GM04503 (cell line): Measurements from ENCODE around the gene FBXW8.

ENCODE experiments used
- DNase-seq: peaks from one replicate; pipeline ENCODE4 v3.0.0-alpha.2; 2012; ENCODE audit warnings: low read depth

FBXW8 gene

DNA sequence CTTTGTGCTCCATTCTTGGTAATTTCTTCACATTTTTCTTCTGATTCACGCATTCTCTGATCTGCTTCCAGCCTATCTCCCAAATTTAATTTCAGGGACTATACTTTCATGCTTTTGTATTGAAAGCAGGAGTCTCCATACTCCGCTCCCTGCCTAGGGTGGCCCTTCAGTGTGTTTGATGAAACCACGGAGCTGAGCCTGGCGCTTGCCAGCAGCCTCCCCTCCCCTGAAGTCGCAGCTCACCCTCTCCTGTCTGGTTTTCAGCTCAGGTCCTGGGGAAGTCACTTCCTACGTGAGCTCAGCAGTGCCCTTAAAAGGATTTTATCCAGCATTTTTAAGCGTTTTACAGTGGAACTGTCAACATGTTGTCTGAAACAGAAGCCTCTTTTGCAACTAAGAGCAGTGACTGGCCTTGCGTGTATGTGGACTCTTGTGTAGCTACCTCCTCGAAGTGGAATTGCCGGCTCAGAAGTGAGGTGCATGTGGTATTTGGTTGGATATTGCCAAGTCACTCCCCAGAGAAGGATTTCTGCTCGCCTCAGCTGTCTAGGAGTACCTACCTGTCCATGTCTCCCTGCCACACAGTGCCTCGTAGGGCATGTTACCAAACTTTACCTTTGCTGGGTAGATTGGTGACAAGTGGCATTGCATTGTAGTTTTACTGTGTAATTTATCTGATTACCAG, 109.9 kb downstream of the FBXW8 start:
- no peak for DNase-seq

DNA sequence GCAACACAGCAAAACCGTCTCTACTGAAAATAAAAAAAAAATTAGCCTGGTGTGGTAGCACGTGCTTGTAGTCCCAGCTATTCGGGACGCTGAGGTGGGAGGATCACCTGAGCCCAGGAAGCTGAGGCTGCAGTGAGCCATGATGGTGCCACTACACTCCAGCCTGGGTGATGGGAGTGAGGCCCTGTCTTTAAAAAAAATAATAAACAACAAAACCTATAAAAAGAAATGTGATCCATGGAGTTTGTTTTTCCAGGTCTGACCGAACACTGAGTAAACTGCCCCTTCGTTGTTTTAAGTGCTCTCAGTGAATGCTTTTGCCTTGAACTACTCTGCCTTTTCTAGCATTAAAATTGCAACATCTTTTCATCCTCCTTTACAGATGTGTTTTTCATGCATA, 111.7 kb downstream of the FBXW8 start:
- DNase-seq, result no peak

DNA sequence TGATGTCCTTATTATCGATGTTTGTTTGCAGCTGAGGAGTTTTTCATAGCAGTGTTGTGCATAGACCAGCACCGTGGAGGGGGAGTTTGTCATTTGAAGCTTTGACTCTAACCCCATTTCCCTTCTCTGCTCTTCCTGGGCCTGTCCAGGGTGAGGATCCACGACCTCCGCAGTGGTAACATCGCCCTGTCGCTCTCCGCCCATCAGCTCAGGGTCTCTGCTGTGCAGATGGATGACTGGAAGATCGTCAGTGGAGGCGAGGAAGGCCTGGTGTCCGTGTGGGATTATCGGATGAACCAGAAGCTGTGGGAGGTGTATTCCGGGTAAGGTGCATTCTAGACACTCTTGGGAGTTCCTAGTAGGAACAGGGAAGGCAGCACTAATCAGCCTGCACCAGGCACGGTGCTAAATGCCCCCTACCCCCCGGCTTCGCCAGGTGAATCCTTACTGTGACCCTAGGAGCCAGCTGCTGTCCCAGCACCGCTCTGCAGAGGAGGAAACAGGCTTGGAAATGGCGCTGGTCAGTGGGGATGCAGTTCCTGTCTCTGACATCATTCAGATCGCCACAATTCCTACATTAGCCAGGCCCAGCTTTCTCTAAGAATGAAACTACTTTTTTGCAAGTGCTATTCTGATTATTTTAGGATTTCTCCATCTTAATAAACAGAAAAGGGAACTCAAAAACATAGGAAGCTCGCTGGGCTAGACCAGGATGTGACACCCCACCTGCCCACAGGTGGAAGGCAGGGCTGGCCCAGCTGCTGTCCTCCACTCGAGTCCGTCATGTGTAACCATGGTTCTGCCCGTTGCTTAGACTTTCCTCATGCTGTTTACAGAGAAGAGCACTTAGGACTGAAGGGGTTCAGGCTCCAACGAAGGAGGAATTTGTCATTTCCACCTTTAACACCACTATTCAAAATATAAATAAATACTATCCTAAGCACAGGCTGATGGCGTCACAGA, 113.5 kb downstream of the FBXW8 start:
- DNase-seq, result no peak

DNA sequence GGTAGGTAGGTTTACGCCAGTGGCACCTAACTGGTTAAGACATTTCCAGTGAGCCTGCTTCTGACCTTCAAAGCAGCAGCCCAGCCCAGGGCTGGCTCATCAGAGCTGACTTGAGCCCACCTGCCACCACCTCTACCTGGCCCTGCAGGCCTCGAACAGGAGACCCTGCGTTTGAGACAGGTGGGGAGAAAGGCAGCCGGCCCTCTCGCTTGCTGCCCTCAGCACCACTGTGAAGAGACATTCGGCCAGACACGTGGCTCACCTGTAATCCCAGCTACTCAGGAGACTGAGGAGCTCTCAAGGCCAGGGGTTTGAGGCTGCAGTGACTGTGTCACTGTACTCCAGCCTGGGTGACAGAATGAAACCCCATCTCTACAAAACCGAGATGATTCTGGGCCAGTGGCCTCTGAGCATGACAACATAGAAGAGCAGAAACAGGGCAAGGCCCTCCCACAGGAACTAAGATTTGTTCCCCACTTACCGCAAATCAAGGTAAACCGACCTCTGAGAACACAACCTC, 114.3 kb downstream of the FBXW8 start:
- DNase-seq, result no peak

DNA sequence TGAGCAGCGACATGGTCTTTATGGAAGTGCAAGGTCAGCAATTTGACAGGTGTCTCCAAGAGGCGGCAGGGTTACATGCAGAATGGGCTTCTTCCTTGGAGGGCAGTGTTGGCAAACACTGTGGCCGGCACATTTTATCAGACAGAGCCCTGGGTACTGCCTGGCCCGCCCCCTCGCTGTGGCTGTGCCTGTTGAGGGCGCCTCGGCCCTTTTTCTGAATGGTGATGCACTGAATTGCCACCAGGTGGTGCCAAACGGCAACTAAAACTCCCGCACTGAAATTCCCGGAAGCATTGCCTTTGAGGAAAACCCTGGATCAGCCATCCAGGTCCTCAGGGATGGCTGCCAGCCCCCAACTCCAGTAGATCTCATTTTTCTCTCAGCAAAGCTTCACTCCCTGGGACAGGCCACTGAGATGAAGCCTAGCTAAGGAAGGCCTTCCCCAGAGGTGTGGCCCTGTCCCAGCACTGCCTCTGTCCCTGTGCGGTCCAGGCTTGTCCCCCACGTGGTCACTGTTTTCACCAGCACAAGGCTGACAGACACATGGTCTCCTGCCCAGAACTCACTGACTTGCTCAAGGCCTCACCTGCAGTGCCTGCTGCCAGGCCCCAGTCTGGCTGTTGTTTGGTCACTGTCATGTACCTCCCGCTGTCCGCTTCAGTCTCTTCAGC, 114.9 kb downstream of the FBXW8 start:
- peak; percentile 11 for DNase-seq

DNA sequence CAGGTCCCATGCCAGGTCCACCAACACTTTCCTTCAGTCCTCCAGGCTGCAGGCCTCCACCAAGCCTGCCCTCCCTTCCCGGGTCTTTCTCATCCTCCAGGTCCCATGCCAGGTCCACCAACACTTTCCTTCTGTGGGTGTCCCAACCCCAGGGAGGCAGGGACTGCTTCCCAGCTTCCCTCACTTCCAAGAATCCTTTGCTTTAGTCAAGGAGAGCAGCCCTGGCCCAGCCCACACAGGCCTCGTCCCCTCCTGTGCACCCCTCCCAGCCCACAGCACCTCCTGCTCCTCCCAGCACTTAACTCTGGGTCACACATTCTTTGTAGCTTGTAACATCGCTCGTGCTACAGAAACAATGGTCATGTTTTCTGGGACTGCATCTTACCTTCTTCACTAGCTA, 115.6 kb downstream of the FBXW8 start:
- DNase-seq, result no peak

DNA sequence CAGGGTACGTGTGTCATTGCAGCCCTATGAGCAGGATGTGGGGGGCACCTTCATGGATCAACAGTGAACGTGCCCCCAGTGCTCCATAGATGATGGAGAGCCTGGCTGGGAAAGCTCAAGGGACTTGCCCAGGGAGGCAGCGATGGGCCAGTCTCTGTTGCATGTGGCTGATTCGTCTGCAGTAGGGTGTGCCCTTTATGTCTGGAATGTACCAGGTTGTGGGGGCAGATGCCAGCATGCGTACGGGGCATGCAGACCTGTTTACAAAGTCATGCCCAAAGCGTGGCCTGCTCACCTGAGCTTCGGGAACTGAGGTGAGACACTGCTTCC, 116.1 kb downstream of the FBXW8 start:
- no peak for DNase-seq

DNA sequence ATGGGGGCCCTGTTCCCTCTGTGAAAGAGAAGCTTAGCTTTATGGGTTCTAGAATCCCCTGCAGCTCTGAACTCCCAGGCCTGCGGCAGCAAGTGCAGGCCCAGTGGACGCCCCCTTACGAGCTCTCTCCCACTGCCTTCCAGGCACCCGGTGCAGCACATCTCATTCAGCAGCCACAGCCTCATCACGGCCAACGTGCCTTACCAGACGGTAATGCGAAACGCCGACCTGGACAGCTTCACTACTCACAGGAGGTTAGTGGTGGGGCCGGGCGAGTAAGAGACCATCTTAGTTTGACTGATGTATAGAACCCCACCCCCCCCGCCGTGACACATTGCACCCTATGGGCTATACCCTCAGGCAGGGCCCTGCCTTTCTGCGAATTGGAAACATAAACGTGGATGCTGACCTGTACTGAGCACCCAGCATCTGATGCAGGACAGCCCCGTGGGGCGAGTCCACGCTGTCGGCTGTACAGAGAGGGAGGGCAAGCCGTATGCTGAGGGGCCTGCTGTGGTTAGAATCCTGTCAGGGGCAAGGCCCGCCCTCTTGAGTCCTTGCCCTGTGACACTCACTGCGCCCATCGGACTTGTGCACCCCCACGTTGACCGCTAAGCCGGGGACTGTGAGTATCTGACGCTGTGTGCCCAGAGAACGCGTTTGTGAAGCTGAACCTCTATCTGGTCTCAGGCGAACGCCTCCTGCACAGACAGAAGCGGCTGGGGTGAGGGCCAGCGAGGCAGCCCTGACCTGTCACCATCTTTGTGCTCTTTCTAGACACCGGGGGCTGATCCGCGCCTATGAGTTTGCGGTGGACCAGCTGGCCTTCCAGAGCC, 116.7 kb downstream of the FBXW8 start:
- DNase-seq, result no peak

DNA sequence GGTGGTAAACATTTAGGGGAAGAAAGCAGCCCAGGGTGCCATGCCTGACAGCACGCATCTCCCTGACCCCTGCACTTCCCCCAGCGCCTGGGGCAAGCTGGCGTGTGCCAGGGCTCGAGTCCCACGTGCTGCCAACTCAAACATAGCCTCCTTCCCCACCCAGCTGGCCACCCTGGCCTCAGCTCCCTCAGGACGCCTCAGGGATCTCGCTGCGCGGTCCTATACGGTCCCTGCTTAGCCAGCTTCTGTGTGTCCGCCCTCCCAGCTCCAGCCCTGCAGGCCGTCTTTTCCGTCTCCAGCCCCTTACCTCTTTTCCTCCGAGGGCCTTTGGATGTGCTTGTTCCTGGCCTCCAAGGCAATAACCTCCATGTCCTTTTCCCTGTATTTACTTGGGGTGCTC, 117.5 kb downstream of the FBXW8 start:
- DNase-seq, result no peak

DNA sequence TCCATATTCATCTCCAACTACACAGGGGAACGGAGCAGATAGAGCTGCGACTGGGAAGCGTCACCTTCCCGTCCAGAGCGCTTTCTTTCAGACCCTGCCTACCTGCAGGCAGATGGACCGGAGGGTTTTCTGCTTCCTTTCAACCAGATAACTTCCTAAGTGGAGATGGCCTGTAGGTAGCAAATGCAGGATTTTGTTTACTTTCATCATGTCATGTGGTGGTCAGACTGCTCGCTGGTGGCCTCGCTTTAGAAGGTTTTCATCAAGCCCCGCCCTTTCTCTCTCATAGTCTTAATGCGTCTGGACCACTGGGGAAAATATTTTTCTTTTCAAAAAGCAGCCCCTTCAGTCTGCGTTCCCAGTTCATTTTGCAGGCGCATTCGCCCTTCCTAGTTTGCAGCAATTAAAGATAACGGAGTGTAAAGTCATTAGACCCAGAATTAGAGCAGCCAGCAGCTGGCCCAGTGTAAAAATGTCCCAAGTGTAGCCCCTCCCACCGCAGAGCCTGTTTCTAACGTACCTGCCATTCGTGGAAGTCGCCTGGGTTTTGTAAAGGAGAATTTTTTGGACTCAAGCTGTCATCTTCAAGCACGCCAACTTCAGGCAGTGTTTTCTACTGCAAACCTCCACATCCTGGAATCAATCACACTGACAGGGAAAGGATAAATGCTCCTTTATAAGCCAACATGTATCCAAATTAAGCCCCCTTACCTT, 119.6 kb downstream of the FBXW8 start:
- no peak for DNase-seq

DNA sequence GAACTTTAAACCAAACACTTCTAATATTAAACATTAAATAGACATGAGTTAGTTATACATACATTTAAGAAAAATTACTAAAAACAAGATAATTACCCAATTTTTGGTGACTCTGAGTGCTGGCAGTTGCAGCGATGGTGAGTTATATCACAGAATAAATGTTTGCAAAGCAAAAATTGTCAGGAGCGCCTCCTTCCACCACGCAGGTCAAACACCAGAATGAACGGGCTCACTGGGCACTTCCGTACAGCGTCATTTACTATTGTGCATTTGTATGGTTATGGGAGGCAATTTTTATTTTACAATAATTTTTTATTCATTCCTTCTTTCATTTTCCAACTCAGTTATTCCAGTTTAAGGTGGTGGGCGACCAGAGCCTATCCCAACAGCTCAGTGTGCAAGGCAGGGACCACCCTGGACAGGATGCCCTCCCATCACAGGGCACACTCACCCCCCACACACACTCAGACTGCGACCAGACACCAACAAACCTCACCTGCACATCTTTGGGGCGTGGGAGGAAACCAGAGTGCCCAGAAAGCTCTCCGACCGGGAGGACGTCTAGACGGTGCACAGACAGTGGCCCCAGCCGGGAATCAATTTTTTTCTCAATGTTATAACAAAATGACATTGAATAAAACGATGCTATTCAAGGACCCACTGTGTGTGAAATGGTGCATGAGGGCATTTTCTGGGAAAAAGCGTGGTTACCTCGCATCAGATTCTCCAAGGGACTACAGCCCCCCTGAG, 121.3 kb downstream of the FBXW8 start:
- DNase-seq, result no peak

DNA sequence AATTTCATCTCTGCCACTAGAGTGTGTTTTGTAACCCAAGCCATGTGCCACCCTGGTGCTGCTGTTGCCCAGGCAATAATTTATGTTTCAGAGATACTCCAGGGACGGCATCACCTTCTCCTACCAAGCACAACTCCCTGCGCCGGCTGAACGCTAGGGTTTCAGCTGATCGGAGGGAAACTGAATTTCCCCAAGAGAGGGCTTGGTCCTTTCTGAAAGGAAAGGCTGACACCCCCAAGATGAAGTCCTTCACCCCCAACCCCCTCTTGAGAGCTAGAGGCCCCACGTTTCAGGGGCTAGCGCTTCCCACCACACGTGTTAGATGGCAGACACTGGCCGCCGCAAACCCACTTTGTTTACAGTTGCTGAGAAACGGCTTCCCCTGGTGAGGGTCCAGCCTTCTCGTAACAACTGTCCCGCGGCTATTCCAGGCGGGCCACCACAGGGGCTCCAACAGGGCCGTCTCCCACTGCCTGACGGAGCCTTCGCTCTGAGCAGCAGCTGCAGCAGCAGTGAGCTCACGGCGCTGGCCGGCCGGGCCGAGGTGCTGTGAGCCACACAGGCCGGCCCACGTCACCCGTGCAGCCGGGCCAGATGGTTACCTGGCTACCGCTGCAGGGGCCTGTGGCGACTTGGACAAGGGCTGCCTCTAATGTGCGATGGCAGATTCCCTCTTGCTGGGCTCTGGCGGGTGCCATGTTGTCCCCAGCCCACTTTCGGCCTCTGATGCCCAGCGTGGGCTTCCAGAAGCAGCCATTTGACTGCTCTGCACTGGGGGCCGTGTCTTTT, 122.0 kb downstream of the FBXW8 start:
- no peak for DNase-seq

DNA sequence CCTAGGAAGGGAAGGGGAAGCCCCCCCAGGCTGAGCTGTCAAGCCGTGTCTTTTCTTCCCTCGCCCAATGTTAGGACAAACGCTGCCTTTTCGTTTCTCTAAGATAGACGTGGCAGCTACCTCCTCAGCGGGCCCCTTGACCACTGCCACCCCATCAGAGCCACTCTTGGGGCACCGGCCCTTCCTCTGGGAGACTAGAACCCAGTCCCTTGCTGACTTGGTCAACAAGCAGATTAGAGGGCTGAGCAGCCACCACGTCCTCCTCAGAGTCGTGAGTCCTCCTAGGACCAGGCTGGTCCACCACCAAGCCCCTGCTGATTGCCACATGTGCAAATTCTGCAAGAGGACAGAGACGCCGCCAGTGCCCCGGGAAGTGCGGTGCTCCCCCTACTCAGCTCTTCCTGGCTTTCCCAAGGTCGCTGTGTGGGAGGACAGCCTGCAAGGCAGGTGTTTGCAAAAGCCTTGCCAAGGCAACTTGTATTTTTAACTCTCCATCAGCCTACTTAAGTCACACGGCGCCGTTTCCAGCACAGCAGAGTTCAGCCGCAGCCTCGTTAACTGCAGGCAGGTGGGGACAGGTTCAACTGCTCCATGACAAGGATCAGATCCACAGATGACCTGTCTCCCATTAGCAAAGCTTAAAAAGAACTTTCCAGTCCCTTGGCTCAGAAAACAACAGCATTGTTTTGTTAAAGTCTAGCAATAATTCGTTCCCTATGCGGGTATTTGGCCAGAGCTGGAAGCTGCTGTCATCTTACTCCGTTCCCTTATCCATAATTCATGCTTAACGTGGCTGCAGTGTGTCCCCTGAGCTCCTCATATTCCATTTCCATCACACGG, 122.9 kb downstream of the FBXW8 start:
- no peak for DNase-seq

DNA sequence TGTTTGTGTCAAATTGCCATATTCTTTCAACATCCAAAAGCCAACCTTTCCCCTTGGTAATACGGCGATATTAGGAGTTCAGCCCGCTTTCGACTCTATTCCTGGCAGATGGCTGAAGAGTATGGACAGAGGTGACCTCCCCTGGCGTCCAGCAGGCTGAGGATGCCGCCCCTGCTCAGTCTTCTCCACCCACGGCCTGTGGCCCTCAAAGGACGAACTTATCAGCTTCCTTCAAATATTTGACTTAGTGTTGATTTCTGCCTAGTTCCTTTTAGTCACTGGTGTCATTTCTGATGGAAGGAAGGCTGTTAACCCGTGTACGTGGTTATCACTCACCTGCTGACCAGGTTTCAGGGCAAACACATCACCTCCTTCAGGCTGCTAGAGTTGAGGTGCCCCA, 123.5 kb downstream of the FBXW8 start:
- no peak for DNase-seq

DNA sequence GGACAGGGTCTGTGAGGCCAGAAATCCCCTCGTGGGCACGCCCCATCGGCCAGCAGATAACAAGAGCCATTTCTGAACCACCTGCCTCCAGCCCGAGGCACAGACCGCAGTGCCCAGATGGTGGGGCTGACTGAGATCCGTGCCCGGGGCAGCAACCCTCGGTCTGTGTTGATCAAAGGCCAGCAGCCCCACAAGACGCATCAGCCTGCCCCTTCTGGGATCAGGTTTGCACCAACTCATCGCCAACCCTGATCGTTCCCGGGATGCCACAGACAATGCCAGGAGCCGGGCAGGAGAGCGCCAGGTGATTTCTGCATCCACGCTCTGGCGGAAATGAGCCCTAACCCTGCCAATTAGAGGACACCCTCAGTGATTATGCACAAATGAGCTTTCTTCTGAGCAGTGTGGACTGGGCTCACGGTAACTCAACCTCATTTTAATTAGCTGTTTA, 124.0 kb downstream of the FBXW8 start:
- no peak for DNase-seq

DNA sequence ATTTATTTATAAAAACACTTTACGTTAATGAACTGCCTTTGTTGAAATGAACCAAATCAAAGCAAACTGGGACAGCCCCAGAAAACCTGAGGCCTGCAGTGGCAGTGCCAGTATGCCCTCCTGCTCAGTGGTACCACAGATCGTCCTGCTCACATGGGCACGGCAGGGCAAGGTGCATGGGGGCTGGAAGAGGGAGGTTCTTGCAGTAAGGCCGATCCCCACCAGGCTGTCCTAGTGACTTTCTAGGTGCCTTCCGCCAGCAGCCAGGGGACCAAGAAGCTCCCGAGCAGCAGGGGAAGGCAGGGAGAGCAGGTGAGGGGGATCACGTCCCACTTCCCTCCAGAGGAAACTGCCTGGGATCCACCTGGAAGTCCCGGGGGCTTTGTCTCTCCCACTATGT, 124.5 kb downstream of the FBXW8 start:
- DNase-seq, result no peak

DNA sequence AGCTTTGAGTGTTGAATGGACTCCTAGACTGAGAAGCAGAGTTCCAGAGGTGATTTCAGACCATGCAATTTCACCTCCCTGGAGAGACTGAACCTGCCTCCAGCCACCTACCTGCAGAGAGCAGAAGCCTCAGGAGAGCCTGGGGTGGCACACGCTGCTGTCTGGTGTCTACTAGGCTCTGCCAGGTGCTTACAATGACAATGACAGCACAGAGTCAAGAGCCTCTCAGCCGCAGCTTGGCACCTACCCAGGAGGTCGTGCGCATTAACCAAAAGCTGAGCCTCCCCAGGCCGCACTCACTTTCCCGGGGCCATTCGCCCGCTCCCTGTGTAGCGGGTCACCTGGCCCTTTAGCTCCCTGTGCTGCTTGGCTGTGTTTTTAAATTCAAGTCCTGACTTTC, 125.3 kb downstream of the FBXW8 start:
- DNase-seq, result no peak

DNA sequence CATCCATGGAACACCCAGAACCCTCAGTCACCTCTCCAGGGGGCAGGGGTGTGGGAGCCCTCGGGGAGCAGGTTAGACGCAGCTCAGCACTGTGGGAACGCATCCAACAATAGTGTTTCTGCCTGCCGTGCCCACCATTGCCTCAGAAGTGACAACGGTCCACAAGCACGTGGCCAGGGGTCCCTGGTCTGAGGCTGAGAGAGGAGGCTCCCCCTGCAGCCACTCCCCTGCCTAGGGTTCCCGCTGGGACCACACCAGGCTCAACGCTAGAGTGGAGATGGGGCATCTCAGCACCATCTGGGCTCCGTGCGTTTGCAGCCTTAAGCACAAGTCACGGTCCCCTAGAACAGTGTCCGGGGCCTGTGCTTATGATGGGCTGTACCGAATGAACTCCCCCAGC, 125.8 kb downstream of the FBXW8 start:
- no peak for DNase-seq
